ENCODE results near the gene CTNNA3. TPM values are rescaled to one million over a fixed set of nuclear protein-coding genes. Genes with fewer than 3 reads are reported as not detected.

The CTNNA3 gene
- total RNA-seq, 1 experiment from 2014 or later, result 0.32 TPM

DNA sequence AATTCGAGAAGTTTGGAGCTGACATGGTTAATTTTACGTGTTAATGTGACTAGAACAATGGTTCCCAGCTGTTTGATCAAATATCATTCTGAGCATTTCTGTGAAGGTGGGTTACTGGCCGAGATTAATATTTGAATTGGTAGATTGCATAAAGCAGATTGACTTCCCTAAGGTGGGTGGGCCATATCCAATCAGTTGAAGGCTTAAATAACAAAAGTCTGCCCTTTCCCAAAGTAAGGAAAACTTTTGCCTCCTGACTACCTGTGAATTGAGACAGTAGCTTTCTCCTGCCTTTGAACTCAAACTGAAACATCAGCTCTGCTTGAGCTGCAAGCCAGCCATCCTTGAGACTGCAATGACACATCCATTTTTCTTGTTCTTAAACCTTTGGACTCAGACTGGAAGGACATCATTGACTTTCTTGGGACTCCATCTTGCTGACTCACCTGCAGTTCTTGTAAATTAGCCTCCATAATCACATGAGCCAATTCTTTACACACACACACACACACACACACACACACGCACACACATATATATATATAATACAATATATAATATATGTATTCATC lies 833.2 kb downstream of the CTNNA3 start:
- H3K9ac ChIP-seq (ENCODE audit: low read length), result no peak overlapping the region
- no peaks in the 10 kb centered on the region for H3K9me2 ChIP-seq (ENCODE audit: insufficient read depth)
- DNase-seq (ENCODE audit: low read depth, low spot score) (no peak), ATAC-seq (no peak)
- no peak overlapping the region for H3K4me2 ChIP-seq (ENCODE audit: low read length)
- H3K4me3 ChIP-seq (replicated peaks in 1 of 2; ENCODE audit: low read depth in 1 of 2, low read length in 2 of 2), result no peak overlapping the region
- ChIA-PET POLR2A (no interaction called here), CTCF (no interaction called here), RAD21 (ENCODE audit: low non-redundant PET in 1 of 2, low total read pairs in 2 of 2, uncharacterized antibody in 2 of 2, unreplicated experiment in 2 of 2) (no interaction called here)
- H3K4me1 ChIP-seq (ENCODE audit: control insufficient read depth in 1 of 2, insufficient read depth in 2 of 2, low read length in 2 of 2), result no peaks in the 10 kb centered on the region
- H4K20me1 ChIP-seq (ENCODE audit: insufficient read depth), result no peaks in the 10 kb centered on the region
- no peaks in the 10 kb centered on the region for H3K36me3 ChIP-seq (ENCODE audit: control insufficient read depth in 1 of 2, insufficient read depth in 2 of 2, low read length in 2 of 2)
- H2AFZ ChIP-seq (ENCODE audit: low read depth, low read length, poor library complexity, severe bottlenecking), result no peak overlapping the region
- BruUV-seq (replicated peaks), result no TSS peak
- H3K9me3 ChIP-seq (ENCODE audit: control insufficient read depth in 1 of 2, insufficient read depth in 1 of 2, low read depth in 1 of 2, low read length in 2 of 2), result no peaks in the 10 kb centered on the region
- H3K79me2 ChIP-seq (ENCODE audit: insufficient read depth, low read length), result no peaks in the 10 kb centered on the region
- no peak for TF ChIP-seq JUND (IDR thresholded peaks at IDR 0.05)
- TF ChIP-seq EZH2phosphoT487 (IDR thresholded peaks at IDR 0.05; ENCODE audit: borderline replicate concordance), result no peak
- intact Hi-C loops (cut with micrococcal nuclease), result no loop called here
- H3K27ac ChIP-seq (ENCODE audit: low read depth, low read length), result no peak overlapping the region
- H3K27me3 ChIP-seq (ENCODE audit: insufficient read depth, low read length), result no peaks in the 10 kb centered on the region

DNA sequence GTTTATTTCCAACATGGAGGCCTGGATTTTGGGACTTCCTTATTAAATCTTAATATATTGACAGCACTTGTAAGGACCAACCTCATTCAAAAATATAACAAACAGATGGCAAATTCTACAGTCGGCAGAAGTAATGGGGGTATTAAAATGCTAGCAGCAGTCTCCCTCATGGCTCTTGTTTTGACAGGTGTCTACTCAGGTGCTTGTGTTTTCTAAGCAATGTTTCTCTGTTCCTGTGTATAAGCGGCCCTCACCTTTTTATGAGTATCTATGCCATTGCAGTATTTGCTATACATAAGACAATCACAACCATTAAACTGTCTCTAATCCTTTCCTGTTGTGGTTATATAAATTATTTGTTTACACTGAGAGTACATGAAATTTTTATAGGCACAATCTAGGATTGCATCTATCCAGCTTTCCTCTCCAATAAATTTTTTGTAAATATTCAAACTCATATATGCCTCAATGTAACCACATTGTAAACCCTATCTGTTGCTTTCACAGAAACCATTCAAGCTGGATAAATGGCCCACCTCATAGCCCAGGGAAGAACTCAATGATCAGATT lies 835.5 kb downstream of the CTNNA3 start:
- ATAC-seq (no peak), DNase-seq (ENCODE audit: low read depth, low spot score) (no peak)
- ChIA-PET RAD21 (ENCODE audit: low non-redundant PET in 1 of 2, low total read pairs in 2 of 2, uncharacterized antibody in 2 of 2, unreplicated experiment in 2 of 2) (no interaction called here), POLR2A (no interaction called here), CTCF (no interaction called here)
- no peak overlapping the region for H3K4me3 ChIP-seq (replicated peaks in 1 of 2; ENCODE audit: low read depth in 1 of 2, low read length in 2 of 2)
- H3K4me1 ChIP-seq (ENCODE audit: control insufficient read depth in 1 of 2, insufficient read depth in 2 of 2, low read length in 2 of 2), result no peaks in the 10 kb centered on the region
- H4K20me1 ChIP-seq (ENCODE audit: insufficient read depth), result no peaks in the 10 kb centered on the region
- H2AFZ ChIP-seq (ENCODE audit: low read depth, low read length, poor library complexity, severe bottlenecking), result no peak overlapping the region
- BruUV-seq (replicated peaks), result no TSS peak
- no peak overlapping the region for H3K27ac ChIP-seq (ENCODE audit: low read depth, low read length)
- intact Hi-C loops (cut with micrococcal nuclease), result no loop called here
- no peak overlapping the region for H3K4me2 ChIP-seq (ENCODE audit: low read length)
- H3K36me3 ChIP-seq (ENCODE audit: control insufficient read depth in 1 of 2, insufficient read depth in 2 of 2, low read length in 2 of 2), result no peaks in the 10 kb centered on the region
- no peak overlapping the region for H3K9ac ChIP-seq (ENCODE audit: low read length)
- TF ChIP-seq FOSL1 (IDR thresholded peaks at IDR 0.05; ENCODE audit: low read depth) (no peak), ELF1 (IDR thresholded peaks at IDR 0.05; ENCODE audit: borderline replicate concordance, low read depth) (no peak), POLR2A (IDR thresholded peaks at IDR 0.05; ENCODE audit: borderline replicate concordance, extremely low read depth, insufficient read depth, insufficient read length) (no peak), YY1 (IDR thresholded peaks at IDR 0.05; ENCODE audit: extremely low read depth, insufficient replicate concordance, low read depth, low read length) (no peak), TCF7L2 (IDR thresholded peaks at IDR 0.05; ENCODE audit: borderline replicate concordance, extremely low read depth, insufficient read depth, insufficient read length) (no peak), POLR2AphosphoS5 (IDR thresholded peaks at IDR 0.05; ENCODE audit: low read depth, low read length) (no peak), ZFX (IDR thresholded peaks at IDR 0.05) (no peak), CBX3 (IDR thresholded peaks at IDR 0.05; ENCODE audit: low read depth) (no peak), CEBPB (IDR thresholded peaks at IDR 0.05; ENCODE audit: low read depth) (no peak), RAD21 (IDR thresholded peaks at IDR 0.05; ENCODE audit: low read depth) (no peak)
- TF ChIP-seq, protein P1, sequence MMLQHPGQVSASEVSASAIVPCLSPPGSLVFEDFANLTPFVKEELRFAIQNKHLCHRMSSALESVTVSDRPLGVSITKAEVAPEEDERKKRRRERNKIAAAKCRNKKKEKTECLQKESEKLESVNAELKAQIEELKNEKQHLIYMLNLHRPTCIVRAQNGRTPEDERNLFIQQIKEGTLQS (IDR thresholded peaks at IDR 0.05), result no peak
- TF ChIP-seq, protein P2, sequence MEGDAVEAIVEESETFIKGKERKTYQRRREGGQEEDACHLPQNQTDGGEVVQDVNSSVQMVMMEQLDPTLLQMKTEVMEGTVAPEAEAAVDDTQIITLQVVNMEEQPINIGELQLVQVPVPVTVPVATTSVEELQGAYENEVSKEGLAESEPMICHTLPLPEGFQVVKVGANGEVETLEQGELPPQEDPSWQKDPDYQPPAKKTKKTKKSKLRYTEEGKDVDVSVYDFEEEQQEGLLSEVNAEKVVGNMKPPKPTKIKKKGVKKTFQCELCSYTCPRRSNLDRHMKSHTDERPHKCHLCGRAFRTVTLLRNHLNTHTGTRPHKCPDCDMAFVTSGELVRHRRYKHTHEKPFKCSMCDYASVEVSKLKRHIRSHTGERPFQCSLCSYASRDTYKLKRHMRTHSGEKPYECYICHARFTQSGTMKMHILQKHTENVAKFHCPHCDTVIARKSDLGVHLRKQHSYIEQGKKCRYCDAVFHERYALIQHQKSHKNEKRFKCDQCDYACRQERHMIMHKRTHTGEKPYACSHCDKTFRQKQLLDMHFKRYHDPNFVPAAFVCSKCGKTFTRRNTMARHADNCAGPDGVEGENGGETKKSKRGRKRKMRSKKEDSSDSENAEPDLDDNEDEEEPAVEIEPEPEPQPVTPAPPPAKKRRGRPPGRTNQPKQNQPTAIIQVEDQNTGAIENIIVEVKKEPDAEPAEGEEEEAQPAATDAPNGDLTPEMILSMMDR (IDR thresholded peaks at IDR 0.05 in 2 of 3, conservative IDR thresholded peaks at IDR 0.05 in 1 of 3; ENCODE audit: borderline replicate concordance in 1 of 3, insufficient read depth in 1 of 3, low read depth in 2 of 3, low read length in 2 of 3), result no peak
- H3K27me3 ChIP-seq (ENCODE audit: insufficient read depth, low read length), result no peaks in the 10 kb centered on the region
- H3K9me2 ChIP-seq (ENCODE audit: insufficient read depth), result no peaks in the 10 kb centered on the region
- H3K9me3 ChIP-seq (ENCODE audit: control insufficient read depth in 1 of 2, insufficient read depth in 1 of 2, low read depth in 1 of 2, low read length in 2 of 2), result no peaks in the 10 kb centered on the region
- no peaks in the 10 kb centered on the region for H3K79me2 ChIP-seq (ENCODE audit: insufficient read depth, low read length)
